Ectodermal cell (in vitro differentiated cells): Measurements from ENCODE around the gene SCNN1A.
"Not testable (repeated sequence)": the region's sequence is repeated elsewhere in the genome, so short reads cannot be mapped to it uniquely, and the experiment has no call there.

Source experiments
- H3K27ac ChIP-seq: 2 replicates; pipeline ENCODE4 v1.7.0; 2013; ENCODE audit warnings: mild to moderate bottlenecking, low read depth, low read length; ENCODE audit not compliant: insufficient read depth, poor library complexity, severe bottlenecking
- H3K27me3 ChIP-seq: 2 replicates; pipeline ENCODE4 v1.7.0; 2013; ENCODE audit warnings: mild to moderate bottlenecking, low read length; ENCODE audit not compliant: insufficient read depth, control insufficient read depth, poor library complexity, severe bottlenecking
- H3K36me3 ChIP-seq: one replicate; pipeline ENCODE4 v1.7.0; 2013; ENCODE audit warnings: low read length; ENCODE audit not compliant: control insufficient read depth, insufficient read depth
- H3K4me1 ChIP-seq: one replicate; pipeline ENCODE4 v1.7.0; 2013; ENCODE audit warnings: low read length; ENCODE audit not compliant: control insufficient read depth, insufficient read depth
- H3K4me3 ChIP-seq: 2 replicates; pipeline ENCODE4 v1.7.0; 2013; ENCODE audit warnings: low read depth, low read length, control low read depth; ENCODE audit not compliant: insufficient read depth
- H3K9me3 ChIP-seq: 2 replicates; pipeline ENCODE4 v1.7.0; 2013; ENCODE audit warnings: mild to moderate bottlenecking, low read length, moderate library complexity; ENCODE audit not compliant: control insufficient read depth
- WGBS, 2 experiments: methylation state at CpG; one replicate each; pipeline ENCODE4 v1.1.7; 2013; ENCODE audit warnings: missing lambda C conversion rate in 2 of 2; 5-methylcytosine and 5-hydroxymethylcytosine counted together

Gene SCNN1A

GRCh38 chr12:6338536-6338935 lies 36.8 kb downstream of the SCNN1A start:
- not testable (repeated sequence) for H3K4me3 ChIP-seq, H3K27me3 ChIP-seq, H3K9me3 ChIP-seq, H3K36me3 ChIP-seq, H3K27ac ChIP-seq
- WGBS, 2 experiments: 82 to 87% methylated on average over 8 of the region's 8 CpGs
- H3K4me1 ChIP-seq: peaks cover 70% of the 10 kb centered on the region

- WGBS, 2 experiments: 69 to 74% methylated on average over 12 of the region's 12 CpGs
- Histone ChIP-seq H3K27ac (no peak overlapping the region), H3K27me3 (no peaks in the 10 kb centered on the region), H3K4me1 (peaks cover 65% of the 10 kb centered on the region), H3K9me3 (no peaks in the 10 kb centered on the region), H3K4me3 (no peak overlapping the region), H3K36me3 (peaks cover 10% of the 10 kb centered on the region)
Measured at GRCh38 chr12:6337958-6338433, 37.4 kb downstream of the SCNN1A start.

DNA sequence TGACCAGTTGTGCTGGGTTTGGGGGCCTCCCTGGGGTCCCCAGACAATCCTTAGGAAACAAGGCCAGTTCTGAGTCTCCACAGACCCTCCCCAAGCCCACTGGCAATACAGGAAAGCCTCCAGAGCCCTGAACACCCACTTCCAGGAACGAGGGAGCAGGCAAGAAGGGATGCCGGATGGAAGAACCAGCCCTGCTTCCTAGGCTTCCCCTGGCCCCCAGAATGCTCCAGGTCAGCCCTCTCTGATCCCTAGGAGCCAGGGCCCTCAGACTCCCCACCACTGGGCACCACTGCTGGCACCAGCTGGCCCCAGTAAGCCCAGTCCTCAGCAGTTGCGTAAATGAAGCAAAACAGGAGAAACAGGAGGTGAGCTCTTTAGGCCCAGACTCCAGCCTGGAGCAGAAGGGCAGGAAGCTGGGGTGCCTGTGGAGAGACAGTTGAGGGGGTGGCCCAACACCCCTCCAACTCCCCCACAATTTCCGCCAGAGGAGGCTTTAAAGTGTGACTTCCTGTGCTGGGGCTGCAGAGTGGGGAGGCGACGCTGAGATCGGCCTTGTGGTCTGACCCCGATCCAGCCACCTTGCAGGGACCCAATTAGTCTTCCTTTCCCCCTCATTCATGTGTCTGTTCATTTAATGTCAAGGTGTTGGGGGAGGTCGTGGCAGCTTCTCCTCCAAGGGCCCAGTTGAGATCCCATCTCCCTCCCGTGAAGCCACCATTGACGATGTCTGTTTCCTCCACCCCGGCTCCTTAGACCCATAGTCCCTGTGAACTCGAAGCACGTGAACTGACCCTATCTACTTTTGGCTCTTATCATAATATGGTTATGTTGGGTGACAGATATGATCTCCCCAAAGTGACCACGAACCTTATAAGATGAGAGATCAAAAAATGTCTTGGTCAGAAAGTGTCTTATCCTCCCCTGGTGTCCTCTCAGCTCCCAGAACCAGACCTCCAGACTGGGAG lies 38.2 kb downstream of the SCNN1A start:
- no peaks in the 10 kb centered on the region for H3K27me3 ChIP-seq
- peak overlapping the region; percentile 24 for H3K4me3 ChIP-seq
- WGBS, 2 experiments: 70 to 77% methylated on average over 15 of the region's 15 CpGs
- H3K4me1 ChIP-seq: peaks cover 58% of the 10 kb centered on the region
- H3K27ac ChIP-seq: peak overlapping the region; percentile 94
- no peaks in the 10 kb centered on the region for H3K9me3 ChIP-seq
- peaks cover 18% of the 10 kb centered on the region for H3K36me3 ChIP-seq

DNA sequence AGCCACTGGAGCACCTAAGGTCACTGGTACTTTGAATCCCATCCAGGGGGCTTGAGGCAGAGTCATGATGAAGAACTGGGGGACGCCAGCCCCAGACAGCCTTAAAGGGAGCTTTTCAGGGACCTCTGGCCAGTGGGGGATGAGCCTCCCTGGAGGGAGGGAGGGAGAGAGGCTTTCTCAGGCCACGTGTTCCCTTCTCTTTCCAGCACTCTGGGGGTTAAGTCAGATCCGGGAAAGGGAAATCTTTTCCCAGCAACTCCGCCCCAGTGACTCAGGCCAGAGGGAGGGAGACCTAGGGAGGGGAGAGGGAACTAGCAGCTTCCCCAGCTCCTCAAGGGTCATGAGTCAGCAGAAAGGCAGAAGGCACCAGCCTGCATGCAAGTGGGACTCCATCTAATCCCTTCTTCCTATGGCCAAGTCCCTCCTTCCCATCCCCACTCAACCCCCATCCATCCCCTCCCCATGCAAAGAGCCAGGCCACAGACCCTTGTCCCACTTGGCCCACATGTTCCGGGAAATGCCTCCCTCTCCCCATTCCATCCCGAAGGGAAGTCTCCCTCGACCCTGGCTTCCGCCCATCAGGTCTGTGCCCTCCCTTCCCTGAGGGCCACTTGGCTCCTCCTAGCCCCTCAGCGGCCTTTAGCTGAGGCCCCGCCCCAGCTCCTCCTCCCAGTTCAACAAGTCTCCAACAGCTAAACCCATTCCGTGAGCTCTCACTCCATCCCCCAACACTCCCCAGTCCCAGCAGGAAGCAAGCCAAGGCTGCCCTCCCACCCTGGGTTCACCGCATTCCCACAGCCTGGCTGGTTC lies 39.1 kb downstream of the SCNN1A start:
- peaks cover 21% of the 10 kb centered on the region for H3K36me3 ChIP-seq
- 1% methylated on average over 12 of the region's 12 CpGs for WGBS, 2 experiments
- peak overlapping the region; percentile 94 for H3K27ac ChIP-seq
- peak overlapping the region; percentile 24 for H3K4me3 ChIP-seq
- peaks cover 55% of the 10 kb centered on the region for H3K4me1 ChIP-seq
- no peaks in the 10 kb centered on the region for H3K9me3 ChIP-seq
- H3K27me3 ChIP-seq: no peaks in the 10 kb centered on the region

DNA sequence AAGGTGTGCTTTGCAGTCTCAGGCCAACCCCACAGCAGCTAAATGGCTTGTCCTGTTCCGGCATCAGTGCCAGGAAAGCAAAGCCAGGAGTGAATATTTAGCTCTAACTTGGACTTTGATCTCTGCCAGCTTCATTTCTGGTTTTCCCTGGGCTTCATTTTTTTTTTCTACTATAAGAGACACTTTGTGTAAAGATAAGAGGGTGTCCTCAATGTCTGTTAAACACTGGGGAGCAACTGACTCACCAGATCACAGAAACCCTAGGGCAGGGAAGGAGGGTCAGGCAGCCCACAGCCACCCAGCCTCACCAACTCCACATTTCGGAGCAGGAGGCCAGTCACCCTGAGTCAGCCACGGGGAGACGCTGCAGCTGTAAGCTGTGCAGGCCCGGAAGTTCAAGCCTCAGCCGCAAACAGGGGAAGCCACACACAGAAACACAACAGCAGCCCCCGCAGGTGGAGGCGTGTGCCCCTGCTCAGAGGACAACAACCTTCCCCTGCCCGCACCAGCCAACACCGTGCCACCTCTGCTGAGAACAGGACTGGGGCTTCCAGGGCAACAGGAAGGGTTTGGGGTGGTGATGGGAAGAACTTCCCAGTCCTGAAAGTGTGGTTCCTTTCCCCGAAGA lies 39.8 kb downstream of the SCNN1A start:
- no peaks in the 10 kb centered on the region for H3K9me3 ChIP-seq
- H3K4me3 ChIP-seq: peak overlapping the region; percentile 24
- H3K4me1 ChIP-seq: peaks cover 52% of the 10 kb centered on the region
- H3K27me3 ChIP-seq: no peaks in the 10 kb centered on the region
- WGBS, 2 experiments: 31 to 33% methylated on average over 11 of the region's 11 CpGs
- H3K36me3 ChIP-seq: peaks cover 27% of the 10 kb centered on the region
- H3K27ac ChIP-seq: peak overlapping the region; percentile 94

GRCh38 chr12:6334940-6335450 lies 40.4 kb downstream of the SCNN1A start:
- Histone ChIP-seq H3K4me1 (peaks cover 47% of the 10 kb centered on the region), H3K9me3 (no peaks in the 10 kb centered on the region), H3K4me3 (no peak overlapping the region), H3K27ac (no peak overlapping the region), H3K27me3 (no peaks in the 10 kb centered on the region), H3K36me3 (peaks cover 33% of the 10 kb centered on the region)
- WGBS, 2 experiments: 85 to 87% methylated on average over 12 of the region's 13 CpGs

GRCh38 chr12:6334359-6334758 lies 41.0 kb downstream of the SCNN1A start:
- H3K4me3 ChIP-seq: no peak overlapping the region
- H3K36me3 ChIP-seq: peaks cover 39% of the 10 kb centered on the region
- no peaks in the 10 kb centered on the region for H3K27me3 ChIP-seq
- H3K4me1 ChIP-seq: peaks cover 40% of the 10 kb centered on the region
- H3K9me3 ChIP-seq: no peaks in the 10 kb centered on the region
- no peak overlapping the region for H3K27ac ChIP-seq
- WGBS, 2 experiments: 91 to 93% methylated on average over 5 of the region's 5 CpGs

GRCh38 chr12:6333566-6333965 lies 41.8 kb downstream of the SCNN1A start:
- Histone ChIP-seq H3K4me1 (peaks cover 37% of the 10 kb centered on the region), H3K27me3 (no peaks in the 10 kb centered on the region), H3K36me3 (peaks cover 39% of the 10 kb centered on the region), H3K9me3 (no peaks in the 10 kb centered on the region), H3K4me3 (no peak overlapping the region), H3K27ac (no peak overlapping the region)
- WGBS, 2 experiments: 95 to 96% methylated on average over 9 of the region's 9 CpGs

DNA sequence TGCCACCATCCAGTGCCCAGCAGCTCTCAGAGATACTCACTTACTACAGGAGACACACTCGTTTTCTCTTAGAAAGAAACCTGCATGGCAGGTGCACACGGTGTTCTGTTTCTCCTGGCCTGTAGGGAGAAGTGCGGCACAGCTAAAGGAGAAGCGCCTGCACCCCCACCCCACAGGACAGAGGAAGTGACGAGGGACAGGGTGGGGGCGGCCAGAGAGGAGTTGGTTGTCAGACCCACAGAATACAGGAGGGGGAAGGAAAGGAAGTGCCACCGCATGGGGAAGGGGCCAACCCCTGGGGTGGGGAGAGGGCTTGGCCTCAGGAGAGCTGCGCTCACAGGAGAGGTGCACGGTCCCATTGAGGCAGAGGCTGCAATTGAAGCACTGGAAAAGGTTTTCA lies 42.3 kb downstream of the SCNN1A start:
- WGBS, 2 experiments: 96 to 97% methylated on average over 9 of the region's 9 CpGs
- Histone ChIP-seq H3K27me3 (no peaks in the 10 kb centered on the region), H3K9me3 (no peaks in the 10 kb centered on the region), H3K27ac (no peak overlapping the region), H3K4me3 (no peak overlapping the region), H3K4me1 (peaks cover 33% of the 10 kb centered on the region), H3K36me3 (peaks cover 39% of the 10 kb centered on the region)
